NCI-H345 (cell line): ENCODE measurements around the gene FAM168A.

ENCODE experiments used
- DNase-seq: peaks from one replicate; lab custom pipeline; 2025; lab: John Stamatoyannopoulos, UW

FAM168A gene

GRCh38 chr11:73597956-73598718 lies at the start of gene FAM168A:
TSS of gene FAM168A (minus strand) at chr11:73598112. CDS start at chr11:73468474, 129,638 bp downstream.
- peak; percentile 98 for DNase-seq

GRCh38 chr11:73647459-73648100 lies 49.7 kb upstream of the FAM168A start:
- DNase-seq, result peak; percentile 97

GRCh38 chr11:73645972-73646631 lies 48.2 kb upstream of the FAM168A start, which contains the start of gene PLEKHB1:
TSS of gene PLEKHB1 (plus strand) at chr11:73646581. CDS start at chr11:73646609, 28 bp downstream.
- DNase-seq, result no peak

GRCh38 chr11:73645121-73645969 lies 47.4 kb upstream of the FAM168A start:
- no peak for DNase-seq

GRCh38 chr11:73641668-73642067 lies 43.8 kb upstream of the FAM168A start:
- no peak for DNase-seq

- no peak for DNase-seq
Observed at GRCh38 chr11:73640592-73640991, 42.7 kb upstream of the FAM168A start.

- no peak for DNase-seq
Observed at GRCh38 chr11:73637012-73637411, 39.1 kb upstream of the FAM168A start.

- no peak for DNase-seq
Observed at GRCh38 chr11:73636249-73636648, 38.3 kb upstream of the FAM168A start.

- DNase-seq, result no peak
Observed at GRCh38 chr11:73635721-73636120, 37.8 kb upstream of the FAM168A start.

GRCh38 chr11:73633999-73634398 lies 36.1 kb upstream of the FAM168A start:
- no peak for DNase-seq

- DNase-seq, result no peak
Observed at GRCh38 chr11:73632996-73633395, 35.1 kb upstream of the FAM168A start.

GRCh38 chr11:73629907-73630306 lies 32.0 kb upstream of the FAM168A start:
- no peak for DNase-seq

- peak; percentile 77 for DNase-seq
Observed at GRCh38 chr11:73625696-73626318, 27.9 kb upstream of the FAM168A start.

- no peak for DNase-seq
Observed at GRCh38 chr11:73623686-73624085, 25.8 kb upstream of the FAM168A start.

GRCh38 chr11:73622926-73623593 lies 25.1 kb upstream of the FAM168A start:
- DNase-seq, result no peak

- DNase-seq, result no peak
Observed at GRCh38 chr11:73614591-73614990, 16.7 kb upstream of the FAM168A start.

GRCh38 chr11:73612601-73613140 lies 14.8 kb upstream of the FAM168A start:
- DNase-seq, result no peak

GRCh38 chr11:73598719-73599379 lies 937 bp upstream of the FAM168A start:
- DNase-seq, result no peak

GRCh38 chr11:73597336-73597955 lies 466 bp downstream of the FAM168A start:
- no peak for DNase-seq

GRCh38 chr11:73596547-73596946 lies 1.4 kb downstream of the FAM168A start:
- DNase-seq, result no peak
